Gastroesophageal sphincter (tissue), 4 donors: Measurements from ENCODE around the gene TEX14. TPM values are rescaled to one million over a fixed set of nuclear protein-coding genes. Genes with fewer than 3 reads are reported as not detected.

ENCODE experiments used
- ATAC-seq: fragments of 150-250 bp; one replicate; pipeline ENCODE4 v1.9.1; 2016; ENCODE audit warnings: mild to moderate bottlenecking, moderate library complexity
- H3K27ac ChIP-seq, 4 donors: fragments of 200-600 bp; sonication (generic) in 3 of 4; 1 replicate in 3 of 4; 2 replicates in 1 of 4; pipeline ENCODE4 v1.5.1; 2016 to 2019
- H3K27me3 ChIP-seq: fragments of 200-600 bp; sonication (generic); one replicate; pipeline ENCODE4 v1.5.1; 2019
- H3K36me3 ChIP-seq, 2 donors: fragments of 200-600 bp; sonication (generic); one replicate each; pipeline ENCODE4 v1.5.1; 2019; ENCODE audit warnings: control low read depth in 1 of 2
- H3K4me1 ChIP-seq, 3 donors: fragments of 200-600 bp; sonication (generic); 1 replicate in 2 of 3; 2 replicates in 1 of 3; pipeline ENCODE4 v1.5.1; 2016 to 2019; ENCODE audit warnings: control low read depth in 2 of 3
- H3K4me3 ChIP-seq, 2 donors: fragments of 200-600 bp; sonication (generic); one replicate each; pipeline ENCODE4 v1.5.1; 2019; ENCODE audit warnings: mild to moderate bottlenecking in 1 of 2, moderate library complexity in 1 of 2
- H3K9me3 ChIP-seq, 3 donors: fragments of 200-600 bp; sonication (generic); one replicate each; pipeline ENCODE4 v1.5.1; 2017 to 2019; ENCODE audit warnings: control low read depth in 2 of 3
- CTCF ChIP-seq, 4 experiments: fragments of 200-600 bp in 2 of 4; fragments of 450-650 bp in 2 of 4; sonication (generic) in 1 of 4; IDR thresholded peaks; one replicate each; pipeline ENCODE4 v1.5.1; 2017 to 2019; ENCODE audit warnings: antibody characterized with exemption in 4 of 4, mild to moderate bottlenecking in 2 of 4, moderate library complexity in 2 of 4
- EP300 ChIP-seq: sonication (generic); formaldehyde crosslinking; IDR thresholded peaks from one replicate; pipeline ENCODE4 v1.6.1; 2017; ENCODE audit warnings: antibody characterized with exemption, mild to moderate bottlenecking
- POLR2A ChIP-seq, 2 donors: fragments of 450-650 bp; IDR thresholded peaks; one replicate each; pipeline ENCODE4 v1.6.1; 2017; ENCODE audit warnings: antibody characterized with exemption in 2 of 2, mild to moderate bottlenecking in 2 of 2, moderate library complexity in 1 of 2
- POLR2AphosphoS5 ChIP-seq: sonication (generic); formaldehyde crosslinking; IDR thresholded peaks from one replicate; pipeline ENCODE4 v1.6.1; 2017; ENCODE audit warnings: antibody characterized with exemption
- WGBS, 2 donors: methylation state at CpG; one replicate each; pipeline ENCODE4 v1.1.5; 2018; ENCODE audit warnings: low coverage in 1 of 2; 5-methylcytosine and 5-hydroxymethylcytosine counted together
- total RNA-seq, 4 donors: library from RNA; depleted of rRNA; stranded (reverse); fragments of >200 nt; gene quantifications; one replicate each; pipeline ENCODE4 v1.1.0, GENCODE V29; 2016

The TEX14 gene
- total RNA-seq, 4 donors from 2014 or later, result 0.05 to 0.78 (median 0.11) TPM

DNA sequence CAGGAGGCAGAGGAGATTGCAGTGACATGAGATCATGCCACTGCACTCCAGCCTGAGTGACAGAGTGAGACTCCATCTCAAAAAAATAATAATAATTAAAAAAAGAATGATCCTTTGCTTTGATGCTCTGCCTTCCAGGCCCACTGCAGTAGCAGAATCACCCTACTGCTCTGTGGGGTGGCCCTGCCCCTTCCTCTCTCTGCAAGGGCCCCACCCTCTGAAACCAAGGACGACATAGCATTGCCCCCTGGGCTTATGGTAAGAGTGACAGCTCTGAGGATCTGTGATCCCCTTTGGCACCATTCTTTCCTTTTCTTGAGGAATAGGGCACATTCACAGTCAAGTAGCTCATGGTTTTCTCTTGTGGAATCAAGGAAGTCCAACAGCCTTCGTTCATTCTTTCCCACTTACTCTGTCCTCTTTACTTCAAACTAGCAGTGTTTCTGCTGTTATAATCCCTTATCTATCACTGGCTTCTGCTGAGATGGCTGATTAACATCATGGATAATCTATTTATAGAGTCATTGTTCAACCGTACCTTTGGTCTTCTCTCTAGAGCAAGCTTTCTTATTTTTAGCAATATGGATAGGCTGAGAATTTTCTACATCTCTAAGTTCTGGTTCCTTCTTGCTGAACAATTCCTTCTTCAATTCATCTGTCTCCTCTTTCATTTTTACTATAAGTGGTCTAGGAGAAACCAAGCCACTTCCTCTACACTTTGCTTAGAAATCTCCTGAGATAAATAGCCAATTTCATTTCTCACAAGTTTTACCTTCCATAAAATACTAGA, 14.7 kb upstream of the TEX14 start:
- Histone ChIP-seq H3K36me3 (peaks cover 0 to 78% of the 10 kb centered on the region in 2 donors), H3K4me3 (no peak overlapping the region), H3K4me1 (no peaks in the 10 kb centered on the region), H3K9me3 (no peaks in the 10 kb centered on the region), H3K27me3 (no peaks in the 10 kb centered on the region), H3K27ac (no peak overlapping the region)
- 72 to 73% methylated on average over 3 of the region's 3 CpGs for WGBS, 2 donors
- TF ChIP-seq POLR2AphosphoS5, result no peak
- no peak for TF ChIP-seq CTCF (IDR thresholded peaks at IDR 0.05)
- TF ChIP-seq EP300, result no peak
- no peak for TF ChIP-seq POLR2A (IDR thresholded peaks at IDR 0.05)
- ATAC-seq, result no peak

DNA sequence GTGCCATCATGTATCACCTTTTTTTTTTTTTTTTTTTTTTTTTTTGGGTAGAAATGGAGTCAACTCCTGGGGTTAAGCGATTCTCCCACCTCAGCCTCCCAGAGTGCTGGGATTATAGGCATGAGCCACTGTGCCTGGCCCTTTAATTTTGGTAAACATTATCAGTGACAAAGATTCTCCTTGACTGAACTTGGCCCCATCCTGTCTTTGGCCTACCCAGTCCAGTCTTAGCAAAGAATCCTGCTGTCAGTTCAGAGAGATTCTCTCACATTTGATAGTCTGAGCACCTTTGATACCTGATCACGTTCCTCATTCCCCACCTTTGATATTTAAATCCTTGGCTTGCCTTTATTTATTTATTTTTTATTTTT, 12.1 kb upstream of the TEX14 start:
- ATAC-seq, result no peak
- no peak overlapping the region for H3K27ac ChIP-seq
- no peak overlapping the region for H3K4me3 ChIP-seq
- H3K4me1 ChIP-seq, result no peaks in the 10 kb centered on the region
- WGBS, 2 donors, result 75 to 100% methylated on average over 1 of the region's 2 CpGs
- H3K27me3 ChIP-seq, result no peaks in the 10 kb centered on the region
- peaks cover 0 to 91% of the 10 kb centered on the region in 2 donors for H3K36me3 ChIP-seq
- TF ChIP-seq EP300 (no peak), POLR2A (IDR thresholded peaks at IDR 0.05) (no peak), CTCF (IDR thresholded peaks at IDR 0.05) (no peak), POLR2AphosphoS5 (no peak)
- no peaks in the 10 kb centered on the region for H3K9me3 ChIP-seq

- Histone ChIP-seq H3K4me3 (no peak overlapping the region), H3K27me3 (no peaks in the 10 kb centered on the region), H3K36me3 (peaks cover 0 to 97% of the 10 kb centered on the region in 2 donors), H3K27ac (no peak overlapping the region), H3K9me3 (no peaks in the 10 kb centered on the region), H3K4me1 (no peaks in the 10 kb centered on the region)
- TF ChIP-seq POLR2A (IDR thresholded peaks at IDR 0.05), result no peak
- no peak for TF ChIP-seq POLR2AphosphoS5
- TF ChIP-seq EP300, result no peak
- TF ChIP-seq CTCF (IDR thresholded peaks at IDR 0.05), result no peak
- ATAC-seq, result no peak
- 54 to 83% methylated on average over 3 to 4 of the region's 4 CpGs for WGBS, 2 donors
Observed at GRCh38 chr17:58703137-58703915, 11.5 kb upstream of the TEX14 start.

GRCh38 chr17:58702708-58703107, 10.9 kb upstream of the TEX14 start:
- Histone ChIP-seq H3K4me3 (no peak overlapping the region), H3K27ac (no peak overlapping the region), H3K36me3 (peaks cover 0 to 95% of the 10 kb centered on the region in 2 donors), H3K27me3 (no peaks in the 10 kb centered on the region), H3K9me3 (no peaks in the 10 kb centered on the region), H3K4me1 (no peaks in the 10 kb centered on the region)
- 74 to 79% methylated on average over 8 of the region's 8 CpGs for WGBS, 2 donors
- no peak for ATAC-seq
- TF ChIP-seq POLR2AphosphoS5, result no peak
- TF ChIP-seq EP300, result no peak
- TF ChIP-seq POLR2A (IDR thresholded peaks at IDR 0.05), result no peak
- no peak for TF ChIP-seq CTCF (IDR thresholded peaks at IDR 0.05)

DNA sequence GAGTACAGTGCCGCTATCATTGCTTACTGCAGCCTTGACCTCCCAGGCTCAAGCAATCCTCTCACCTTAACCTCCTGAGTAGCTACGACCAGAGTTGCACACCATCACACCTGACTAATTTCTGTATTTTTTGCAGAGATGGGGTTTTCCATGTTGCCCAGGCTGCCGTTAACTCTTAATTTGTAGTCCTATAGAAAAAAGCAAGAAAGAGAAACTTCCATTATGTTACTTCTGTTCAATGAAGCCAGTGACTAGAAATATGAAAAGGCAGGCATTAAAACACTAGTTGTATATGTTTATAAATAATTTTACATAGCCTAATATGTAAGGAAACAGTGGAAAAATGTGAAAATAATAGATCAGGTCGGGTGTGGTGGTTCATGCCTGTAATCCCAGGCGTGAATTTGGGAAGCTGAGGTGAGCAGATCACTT, 10.2 kb upstream of the TEX14 start:
- H3K27me3 ChIP-seq, result no peaks in the 10 kb centered on the region
- no peaks in the 10 kb centered on the region for H3K9me3 ChIP-seq
- H3K4me1 ChIP-seq, result no peaks in the 10 kb centered on the region
- TF ChIP-seq EP300, result no peak
- no peak for TF ChIP-seq POLR2A (IDR thresholded peaks at IDR 0.05)
- TF ChIP-seq CTCF (IDR thresholded peaks at IDR 0.05), result no peak
- TF ChIP-seq POLR2AphosphoS5, result no peak
- no peak overlapping the region for H3K27ac ChIP-seq
- H3K4me3 ChIP-seq, result no peak overlapping the region
- no peak for ATAC-seq
- WGBS, 2 donors, result 92 to 95% methylated on average over 5 of the region's 5 CpGs
- H3K36me3 ChIP-seq, result peaks cover 0 to 94% of the 10 kb centered on the region in 2 donors
